GM12875 (cell line): ENCODE measurements around the gene CTNNBIP1.

Experiments
- H3K4me3 ChIP-seq: one replicate; pipeline ENCODE4 v1.5.1; 2011; ENCODE audit warnings: low read depth, low read length, control low read depth
- CTCF ChIP-seq: IDR thresholded peaks from 2 replicates; pipeline ENCODE4 v1.5.1; 2011; ENCODE audit warnings: low read depth, mild to moderate bottlenecking, control low read depth, inconsistent platforms, low read length, moderate library complexity, borderline replicate concordance; ENCODE audit not compliant: insufficient read depth

The CTNNBIP1 gene

GRCh38 chr1:9883585-9884449 lies 26.3 kb downstream of the CTNNBIP1 start:
- no peak for TF ChIP-seq CTCF
- H3K4me3 ChIP-seq: no peak overlapping the region

- TF ChIP-seq CTCF: no peak
- no peak overlapping the region for H3K4me3 ChIP-seq
Measured at GRCh38 chr1:9882945-9883303, 27.1 kb downstream of the CTNNBIP1 start.

- H3K4me3 ChIP-seq: no peak overlapping the region
- no peak for TF ChIP-seq CTCF
Measured at GRCh38 chr1:9882296-9882944, 27.6 kb downstream of the CTNNBIP1 start.

- TF ChIP-seq CTCF: no peak
- H3K4me3 ChIP-seq: no peak overlapping the region
Measured at GRCh38 chr1:9881838-9882249, 28.2 kb downstream of the CTNNBIP1 start.

GRCh38 chr1:9878404-9878803 lies 31.7 kb downstream of the CTNNBIP1 start:
- H3K4me3 ChIP-seq: no peak overlapping the region
- TF ChIP-seq CTCF: no peak

- H3K4me3 ChIP-seq: no peak overlapping the region
- no peak for TF ChIP-seq CTCF
Measured at GRCh38 chr1:9877962-9878361, 32.1 kb downstream of the CTNNBIP1 start.

- no peak for TF ChIP-seq CTCF
- no peak overlapping the region for H3K4me3 ChIP-seq
Measured at GRCh38 chr1:9875636-9876000, 34.5 kb downstream of the CTNNBIP1 start.
